T-cell (primary cell): ENCODE measurements around the gene NDC1. TPM values are rescaled to one million over a fixed set of nuclear protein-coding genes. Genes with fewer than 3 reads are reported as not detected.

Experiments used
- ATAC-seq, 4 experiments: fragments of 200-7000 bp in 3 of 4; fragments of 150-1000 bp in 1 of 4; cut with Tn5 transposase; replicated peaks in 1 of 4; 1 replicate in 3 of 4; 2 replicates in 1 of 4; pipeline ENCODE4 v1.10.0; 2021; ENCODE audit warnings: moderate library complexity in 3 of 4, mild to moderate bottlenecking in 2 of 4, moderate number of reproducible peaks in 1 of 4
- CTCF ChIA-PET, 2 donors: fragments of 300-600 bp; sonication (Branson Sonifier 250); formaldehyde crosslinking; loops; one replicate each; lab custom pipeline; 2022; ENCODE audit warnings: antibody characterized with exemption in 2 of 2; lab: Charles Lee
- POLR2A ChIA-PET, 2 donors: fragments of 300-600 bp; sonication (Branson Sonifier 250); formaldehyde crosslinking; loops; one replicate each; lab custom pipeline; 2022; ENCODE audit warnings: antibody characterized with exemption in 2 of 2; lab: Charles Lee
- DNase-seq, 35 experiments: peaks; one replicate each; pipeline versions ENCODE4 v3.0.0 to v3.0.0-alpha.2; 2013 to 2023
- H3K27ac ChIP-seq: one replicate; pipeline ENCODE4 v1.5.1; 2013; ENCODE audit warnings: low read length
- H3K27me3 ChIP-seq, 2 experiments: replicated peaks in 1 of 2; 1 replicate in 1 of 2; 2 replicates in 1 of 2; pipeline versions ENCODE4 v1.6.1 to v1.7.0; 2013; ENCODE audit warnings: low read length in 1 of 2, mixed read lengths in 1 of 2; ENCODE audit not compliant: control insufficient read depth in 2 of 2, insufficient read depth in 2 of 2; ENCODE audit errors: extremely low read depth in 1 of 2
- H3K36me3 ChIP-seq, 2 donors: 1 replicate in 1 of 2; 2 replicates in 1 of 2; pipeline versions ENCODE4 v1.6.1 to v1.7.0; 2013; ENCODE audit warnings: low read length in 1 of 2; ENCODE audit not compliant: control insufficient read depth in 2 of 2, insufficient read depth in 1 of 2; ENCODE audit errors: extremely low read depth in 1 of 2
- H3K4me1 ChIP-seq, 2 experiments: 1 replicate in 1 of 2; 2 replicates in 1 of 2; pipeline versions ENCODE4 v1.6.1 to v1.7.0; 2013; ENCODE audit warnings: low read length in 2 of 2, mixed read lengths in 1 of 2; ENCODE audit not compliant: insufficient read depth in 2 of 2, control insufficient read depth in 1 of 2; ENCODE audit errors: extremely low read depth in 1 of 2
- H3K4me3 ChIP-seq, 2 donors: 1 replicate in 1 of 2; 2 replicates in 1 of 2; pipeline versions ENCODE4 v1.5.1 to v1.7.0; 2013; ENCODE audit warnings: mild to moderate bottlenecking in 2 of 2, low read length in 1 of 2, moderate library complexity in 1 of 2; ENCODE audit not compliant: control insufficient read depth in 1 of 2; ENCODE audit errors: extremely low read depth in 1 of 2
- H3K9me3 ChIP-seq: 2 replicates; pipeline ENCODE4 v1.7.0; 2013
- H3K27ac Mint-ChIP-seq, 2 donors: one replicate each; pipeline ENCODE4 v1.8.0; 2020 to 2021; ENCODE audit warnings: mild to moderate bottlenecking in 2 of 2, mixed read lengths in 2 of 2
- H3K27me3 Mint-ChIP-seq, 2 donors: one replicate each; pipeline ENCODE4 v1.8.0; 2021 to 2022; ENCODE audit warnings: mixed read lengths in 2 of 2
- H3K36me3 Mint-ChIP-seq: one replicate; pipeline ENCODE4 v1.8.0; 2021; ENCODE audit warnings: mixed read lengths
- H3K4me1 Mint-ChIP-seq, 3 donors: one replicate each; pipeline ENCODE4 v1.8.0; 2020 to 2022; ENCODE audit warnings: mixed read lengths in 3 of 3, mild to moderate bottlenecking in 1 of 3
- H3K4me3 Mint-ChIP-seq, 3 donors: one replicate each; pipeline ENCODE4 v1.8.0; 2020 to 2022; ENCODE audit warnings: mild to moderate bottlenecking in 3 of 3, mixed read lengths in 3 of 3, moderate library complexity in 3 of 3
- H3K9me3 Mint-ChIP-seq, 3 donors: one replicate each; pipeline ENCODE4 v1.8.0; 2020 to 2022; ENCODE audit warnings: mixed read lengths in 3 of 3
- WGBS: methylation state at CpG from one replicate; pipeline ENCODE4 v1.1.5; 2013; ENCODE audit warnings: missing lambda C conversion rate; ENCODE audit not compliant: insufficient coverage; 5-methylcytosine and 5-hydroxymethylcytosine counted together
- total RNA-seq, 35 experiments: library from RNA in 6 of 35; stranded (reverse) in 6 of 35; fragments of 120-200 nt in 1 of 35; gene quantifications; one replicate each; pipeline versions ENCODE4 v1.2.1 to v1.2.4 and lab custom pipeline; 2013 to 2026

Gene NDC1
- total RNA-seq, 5 donors from 2014 or later (not counting 1 experiment from before 2014, with no cell fraction given) = 5.6 to 13.3 (median 12.2) TPM

DNA sequence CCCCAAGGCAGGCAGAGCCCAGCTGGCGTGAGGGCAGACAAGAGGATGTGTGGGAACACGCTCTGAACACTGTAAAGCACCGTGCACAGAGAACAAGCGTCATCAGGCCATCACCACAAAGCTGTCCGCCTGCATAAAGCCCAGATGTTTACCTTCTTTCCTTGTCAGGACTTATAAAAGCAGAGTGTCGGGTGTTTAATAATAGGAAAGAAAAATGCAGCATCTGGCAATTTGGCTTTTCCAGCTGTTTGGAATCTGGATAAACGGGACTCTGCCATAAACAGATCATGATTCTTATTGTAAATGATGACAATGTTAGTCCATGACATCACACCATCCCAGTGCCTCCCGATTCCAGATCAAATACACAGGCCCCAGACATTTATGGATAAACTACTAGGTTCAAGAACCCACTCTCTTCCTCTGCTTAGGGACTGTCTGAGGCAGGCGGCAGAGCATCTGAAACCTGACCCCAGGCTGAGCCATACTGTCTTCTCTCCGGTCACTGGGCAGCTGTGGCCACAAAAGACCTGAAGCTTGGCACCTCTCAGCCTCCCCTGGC is 103.4 kb downstream of the NDC1 start:
- no peak overlapping the region for H3K27ac Mint-ChIP-seq
- H3K27me3 ChIP-seq = peaks cover 3 to 32% of the 10 kb centered on the region in 2 experiments
- WGBS = 64% methylated on average over 5 of the region's 10 CpGs
- no peak overlapping the region for H3K4me3 Mint-ChIP-seq
- H3K27me3 Mint-ChIP-seq = peaks cover 42 to 43% of the 10 kb centered on the region in 2 donors
- peaks cover 0 to 11% of the 10 kb centered on the region in 2 experiments for H3K4me1 ChIP-seq
- no peaks in the 10 kb centered on the region for H3K9me3 Mint-ChIP-seq
- peaks cover 0 to 7% (median 6%) of the 10 kb centered on the region in 3 donors for H3K4me1 Mint-ChIP-seq
- no peak for DNase-seq
- H3K9me3 ChIP-seq = no peaks in the 10 kb centered on the region
- POLR2A ChIA-PET = no interaction called here
- no peak for ATAC-seq
- H3K27ac ChIP-seq = no peak overlapping the region
- H3K36me3 ChIP-seq = no peaks in the 10 kb centered on the region
- no peaks in the 10 kb centered on the region for H3K36me3 Mint-ChIP-seq
- CTCF ChIA-PET = no interaction called here
- no peak overlapping the region for H3K4me3 ChIP-seq

DNA sequence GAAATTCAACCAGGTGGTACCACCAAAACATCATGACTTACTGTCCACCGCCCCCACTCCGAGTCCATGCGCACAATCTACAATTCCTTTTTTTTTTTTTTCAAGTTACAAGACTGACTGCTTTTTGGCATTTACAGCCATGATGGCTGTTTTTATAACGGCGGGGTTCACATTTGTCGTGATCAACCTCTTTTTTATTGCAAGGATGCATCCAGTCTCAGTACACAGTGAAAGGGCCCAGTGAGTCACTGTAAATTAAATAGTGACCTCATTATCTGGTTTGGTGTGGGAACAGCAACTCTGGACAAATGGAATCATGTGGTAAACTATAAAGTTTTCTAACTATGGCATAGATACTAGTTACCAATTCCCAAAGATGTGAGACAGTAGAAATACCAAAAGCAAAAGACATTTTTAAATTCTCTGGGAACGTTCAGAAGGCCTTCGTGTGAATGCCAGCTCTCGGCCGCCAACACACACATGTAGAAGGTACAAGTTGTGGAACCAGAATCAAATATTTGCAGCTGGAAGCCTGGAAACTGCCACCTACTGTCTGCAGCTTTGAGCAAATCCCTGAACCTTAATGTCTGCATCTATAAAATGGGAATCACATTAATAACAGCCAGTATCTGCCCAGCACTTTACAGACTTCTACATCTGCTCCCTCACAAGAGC is 104.0 kb downstream of the NDC1 start:
- no peaks in the 10 kb centered on the region for H3K36me3 Mint-ChIP-seq
- WGBS = 90% methylated on average over 7 of the region's 10 CpGs
- Histone ChIP-seq H3K36me3 (no peaks in the 10 kb centered on the region), H3K4me3 (no peak overlapping the region), H3K9me3 (no peaks in the 10 kb centered on the region), H3K4me1 (peaks cover 0 to 11% of the 10 kb centered on the region in 2 experiments), H3K27me3 (peaks cover 3 to 27% of the 10 kb centered on the region in 2 experiments), H3K27ac (no peak overlapping the region)
- H3K4me3 Mint-ChIP-seq = no peak overlapping the region
- no peaks in the 10 kb centered on the region for H3K9me3 Mint-ChIP-seq
- H3K27ac Mint-ChIP-seq = no peak overlapping the region
- H3K4me1 Mint-ChIP-seq = peaks cover 0 to 4% (median 2%) of the 10 kb centered on the region in 3 donors
- ChIA-PET CTCF (interaction anchor here (0.7 kb wide), 2 partner anchors 10 to 1700 kb away, joined by 3 to 5 read pairs; no protein-coding TSS in a partner anchor), POLR2A (no interaction called here)
- no peak for DNase-seq
- ATAC-seq = no peak
- H3K27me3 Mint-ChIP-seq = peaks cover 39 to 42% of the 10 kb centered on the region in 2 donors

DNA sequence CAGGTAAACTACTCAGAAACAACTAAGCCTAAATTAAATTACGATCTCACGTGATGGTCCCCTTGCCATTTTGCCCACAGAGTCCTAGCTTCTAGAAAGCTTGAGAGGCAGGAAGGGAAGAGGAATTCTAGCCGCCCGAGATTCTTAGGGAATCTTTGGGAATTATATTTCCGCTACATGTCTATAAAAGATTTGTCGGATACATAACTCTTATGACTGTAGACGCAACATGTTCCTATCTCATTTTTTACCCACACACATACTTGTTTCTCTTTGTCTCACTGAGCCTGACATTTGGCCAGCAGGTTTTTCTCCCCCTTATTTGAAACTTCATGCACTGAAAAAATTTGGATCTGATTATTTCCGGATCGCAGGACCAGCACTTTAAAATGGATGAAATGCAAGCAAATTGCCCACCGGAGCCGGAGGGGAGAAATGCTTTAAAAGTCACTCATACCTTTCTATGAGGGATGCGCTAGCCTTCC is 104.6 kb downstream of the NDC1 start:
- CTCF ChIA-PET = interaction anchor here (0.7 kb wide), 2 partner anchors 10 to 1700 kb away, joined by 3 to 5 read pairs; no protein-coding TSS in a partner anchor
- Histone ChIP-seq H3K27me3 (peaks cover 3 to 26% of the 10 kb centered on the region in 2 experiments), H3K4me3 (no peak overlapping the region), H3K36me3 (no peaks in the 10 kb centered on the region), H3K4me1 (peaks cover 0 to 7% of the 10 kb centered on the region in 2 experiments), H3K9me3 (no peaks in the 10 kb centered on the region), H3K27ac (no peak overlapping the region)
- no peak for ATAC-seq
- H3K27ac Mint-ChIP-seq = no peak overlapping the region
- 88% methylated on average over 6 of the region's 12 CpGs for WGBS
- DNase-seq = no peak
- H3K36me3 Mint-ChIP-seq = no peaks in the 10 kb centered on the region
- peaks cover 39 to 42% of the 10 kb centered on the region in 2 donors for H3K27me3 Mint-ChIP-seq
- peaks cover 0 to 4% (median 2%) of the 10 kb centered on the region in 3 donors for H3K4me1 Mint-ChIP-seq
- H3K9me3 Mint-ChIP-seq = no peaks in the 10 kb centered on the region
- H3K4me3 Mint-ChIP-seq = no peak overlapping the region
- POLR2A ChIA-PET = no interaction called here

DNA sequence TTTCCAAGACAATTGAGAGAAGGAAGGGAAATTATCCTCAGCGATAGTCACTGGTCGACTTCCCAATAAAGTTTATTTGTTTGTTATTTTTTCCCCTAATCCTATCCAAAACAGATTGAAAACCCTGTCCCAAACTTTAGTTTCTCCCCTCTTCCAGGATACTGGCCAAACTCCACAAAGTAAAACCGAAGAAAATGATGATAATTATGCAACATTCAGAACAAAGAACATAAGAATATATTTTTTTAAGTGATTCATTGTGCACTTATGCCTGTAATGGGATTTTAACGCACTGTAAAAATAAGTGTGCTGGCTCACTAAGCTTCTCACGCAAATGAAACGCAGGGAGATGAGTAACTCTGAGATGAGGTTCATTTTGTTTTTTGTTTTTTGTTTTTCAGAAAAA is 105.2 kb downstream of the NDC1 start:
- H3K36me3 Mint-ChIP-seq = no peaks in the 10 kb centered on the region
- DNase-seq (no peak), ATAC-seq (no peak)
- peaks cover 0 to 1% of the 10 kb centered on the region in 2 experiments for H3K4me1 ChIP-seq
- H3K9me3 Mint-ChIP-seq = no peaks in the 10 kb centered on the region
- no peaks in the 10 kb centered on the region for H3K36me3 ChIP-seq
- no CpG with 5 or more reads among the region's 6 CpGs for WGBS
- H3K27ac Mint-ChIP-seq = no peak overlapping the region
- POLR2A ChIA-PET = no interaction called here
- H3K27ac ChIP-seq = no peak overlapping the region
- peaks cover 39 to 42% of the 10 kb centered on the region in 2 donors for H3K27me3 Mint-ChIP-seq
- no peak overlapping the region for H3K4me3 Mint-ChIP-seq
- peaks cover 3 to 21% of the 10 kb centered on the region in 2 experiments for H3K27me3 ChIP-seq
- H3K4me3 ChIP-seq = no peak overlapping the region
- peaks cover 0 to 4% (median 2%) of the 10 kb centered on the region in 3 donors for H3K4me1 Mint-ChIP-seq
- no peaks in the 10 kb centered on the region for H3K9me3 ChIP-seq
- CTCF ChIA-PET = no interaction called here

DNA sequence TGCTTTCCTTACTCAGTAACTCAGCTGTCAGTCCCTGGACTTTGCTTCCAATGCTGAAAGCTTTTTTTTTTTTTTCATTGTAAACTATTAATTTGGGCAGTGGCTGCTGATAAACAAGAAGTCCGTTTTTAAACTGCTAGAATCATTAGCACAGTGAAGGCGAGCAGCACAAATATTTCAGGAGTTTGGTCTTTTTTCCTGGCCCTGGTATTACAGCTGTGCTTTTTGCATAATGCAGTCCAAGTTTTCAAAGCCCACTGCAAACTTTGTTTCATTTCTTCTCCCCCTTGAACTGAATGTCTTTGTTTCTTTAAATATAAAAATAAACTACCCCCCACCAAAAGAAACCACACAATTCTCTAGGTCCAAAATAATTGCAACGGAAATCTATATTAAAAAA is 105.7 kb downstream of the NDC1 start:
- POLR2A ChIA-PET = interaction anchor here in 1 of 2 donors (0.6 kb wide), 1 partner anchor 478 kb away, joined by 3 read pairs; no protein-coding TSS in a partner anchor
- Histone ChIP-seq H3K36me3 (no peaks in the 10 kb centered on the region), H3K4me1 (no peaks in the 10 kb centered on the region), H3K27me3 (peaks cover 3 to 17% of the 10 kb centered on the region in 2 experiments), H3K9me3 (no peaks in the 10 kb centered on the region), H3K27ac (no peak overlapping the region), H3K4me3 (no peak overlapping the region)
- no peak for ATAC-seq
- peaks cover 37 to 41% of the 10 kb centered on the region in 2 donors for H3K27me3 Mint-ChIP-seq
- no peak overlapping the region for H3K27ac Mint-ChIP-seq
- 39% methylated on average over 2 of the region's 3 CpGs for WGBS
- peaks cover 0 to 2% (median under 1%) of the 10 kb centered on the region in 3 donors for H3K4me1 Mint-ChIP-seq
- DNase-seq = no peak
- H3K9me3 Mint-ChIP-seq = no peaks in the 10 kb centered on the region
- CTCF ChIA-PET = no interaction called here
- H3K36me3 Mint-ChIP-seq = no peaks in the 10 kb centered on the region
- no peak overlapping the region for H3K4me3 Mint-ChIP-seq

DNA sequence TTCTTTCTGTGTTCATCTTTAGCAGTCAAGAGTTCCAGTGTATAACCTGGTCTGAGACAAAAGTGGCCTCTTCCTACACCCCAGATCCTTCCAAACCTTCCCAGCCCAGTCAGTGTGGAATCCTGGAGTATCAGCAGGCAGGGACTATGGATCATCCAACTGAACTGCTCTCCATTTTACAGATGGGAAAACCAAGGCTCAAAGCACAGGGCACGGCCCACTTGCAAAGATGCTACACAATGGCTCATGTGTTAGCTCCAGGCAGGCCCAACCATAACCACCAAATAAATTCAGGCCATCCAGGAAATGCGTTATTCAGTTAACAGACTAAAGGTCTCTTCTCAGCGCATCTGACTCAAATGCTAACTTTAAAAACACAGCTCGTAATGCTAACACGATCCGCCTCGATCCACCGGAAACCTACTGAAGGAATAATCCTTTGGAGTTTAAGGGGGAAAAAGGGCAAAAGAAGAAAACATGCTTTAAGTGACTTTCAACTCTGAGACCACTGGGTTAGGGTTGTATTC is 106.3 kb downstream of the NDC1 start:
- H3K36me3 Mint-ChIP-seq = no peaks in the 10 kb centered on the region
- Histone ChIP-seq H3K27me3 (peaks cover 3 to 15% of the 10 kb centered on the region in 2 experiments), H3K4me1 (no peaks in the 10 kb centered on the region), H3K36me3 (no peaks in the 10 kb centered on the region), H3K4me3 (no peak overlapping the region), H3K27ac (no peak overlapping the region), H3K9me3 (no peaks in the 10 kb centered on the region)
- H3K27ac Mint-ChIP-seq = no peak overlapping the region
- POLR2A ChIA-PET = interaction anchor here in 1 of 2 donors (0.6 kb wide), 1 partner anchor 478 kb away, joined by 3 read pairs; no protein-coding TSS in a partner anchor
- no peak for DNase-seq
- ATAC-seq = no peak
- H3K9me3 Mint-ChIP-seq = no peaks in the 10 kb centered on the region
- 87% methylated on average over 8 of the region's 8 CpGs for WGBS
- H3K27me3 Mint-ChIP-seq = peaks cover 32 to 35% of the 10 kb centered on the region in 2 donors
- no peak overlapping the region for H3K4me3 Mint-ChIP-seq
- CTCF ChIA-PET = no interaction called here
- no peaks in the 10 kb centered on the region for H3K4me1 Mint-ChIP-seq
